T-helper 1 cell treated with Interleukin-12 subunit alpha and Interleukin-12 subunit beta and Interleukin-4 antibody, amounts not matched to agents 30 μg/mL and 1 μg/mL, for 36 hours (primary cell): ENCODE results near the gene PPHLN1.
A peak's percentile ranks its signal among the peaks of the same experiment; 100 is the strongest.
"Not testable (repeated sequence)": the region's sequence is repeated elsewhere in the genome, so short reads cannot be mapped to it uniquely, and the experiment has no call there.

Experiments used
- H3K27ac Mint-ChIP-seq: one replicate; pipeline ENCODE4 v1.8.0; 2021; ENCODE audit warnings: mild to moderate bottlenecking, mixed read lengths
- H3K27me3 Mint-ChIP-seq: one replicate; pipeline ENCODE4 v1.8.0; 2021; ENCODE audit warnings: low read depth, mixed read lengths
- H3K36me3 Mint-ChIP-seq: one replicate; pipeline ENCODE4 v1.8.0; 2021; ENCODE audit warnings: low read depth, mixed read lengths
- H3K4me1 Mint-ChIP-seq: one replicate; pipeline ENCODE4 v1.8.0; 2021; ENCODE audit warnings: low read depth, mixed read lengths
- H3K4me3 Mint-ChIP-seq: one replicate; pipeline ENCODE4 v1.8.0; 2021; ENCODE audit warnings: mild to moderate bottlenecking, moderate library complexity, mixed read lengths
- H3K9me3 Mint-ChIP-seq: one replicate; pipeline ENCODE4 v1.8.0; 2021; ENCODE audit warnings: mixed read lengths

The PPHLN1 gene

DNA sequence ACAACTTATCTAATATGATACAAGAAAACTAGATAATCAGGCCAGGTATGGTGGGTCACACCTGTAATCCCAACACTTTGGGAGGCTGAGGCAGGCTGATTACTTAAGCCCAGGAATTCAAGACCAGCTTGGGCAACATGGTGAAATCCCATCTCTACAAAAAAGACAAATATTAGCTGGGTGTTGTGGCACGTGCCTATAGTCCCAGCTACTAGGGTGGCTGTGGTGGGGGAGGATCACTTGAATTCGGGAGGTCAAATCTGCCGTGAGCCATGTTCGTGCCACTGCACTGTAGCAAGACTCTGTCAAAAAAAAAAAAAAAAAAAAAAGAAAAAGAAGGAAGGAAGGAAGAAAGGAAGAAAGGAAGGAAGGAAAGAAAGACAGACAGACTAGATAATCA is 27.1 kb upstream of the PPHLN1 start:
- H3K4me3 Mint-ChIP-seq: no peak overlapping the region
- no peaks in the 10 kb centered on the region for H3K27me3 Mint-ChIP-seq
- no peak overlapping the region for H3K27ac Mint-ChIP-seq
- H3K36me3 Mint-ChIP-seq: no peaks in the 10 kb centered on the region
- H3K4me1 Mint-ChIP-seq: peaks cover 9% of the 10 kb centered on the region
- H3K9me3 Mint-ChIP-seq: no peaks in the 10 kb centered on the region

DNA sequence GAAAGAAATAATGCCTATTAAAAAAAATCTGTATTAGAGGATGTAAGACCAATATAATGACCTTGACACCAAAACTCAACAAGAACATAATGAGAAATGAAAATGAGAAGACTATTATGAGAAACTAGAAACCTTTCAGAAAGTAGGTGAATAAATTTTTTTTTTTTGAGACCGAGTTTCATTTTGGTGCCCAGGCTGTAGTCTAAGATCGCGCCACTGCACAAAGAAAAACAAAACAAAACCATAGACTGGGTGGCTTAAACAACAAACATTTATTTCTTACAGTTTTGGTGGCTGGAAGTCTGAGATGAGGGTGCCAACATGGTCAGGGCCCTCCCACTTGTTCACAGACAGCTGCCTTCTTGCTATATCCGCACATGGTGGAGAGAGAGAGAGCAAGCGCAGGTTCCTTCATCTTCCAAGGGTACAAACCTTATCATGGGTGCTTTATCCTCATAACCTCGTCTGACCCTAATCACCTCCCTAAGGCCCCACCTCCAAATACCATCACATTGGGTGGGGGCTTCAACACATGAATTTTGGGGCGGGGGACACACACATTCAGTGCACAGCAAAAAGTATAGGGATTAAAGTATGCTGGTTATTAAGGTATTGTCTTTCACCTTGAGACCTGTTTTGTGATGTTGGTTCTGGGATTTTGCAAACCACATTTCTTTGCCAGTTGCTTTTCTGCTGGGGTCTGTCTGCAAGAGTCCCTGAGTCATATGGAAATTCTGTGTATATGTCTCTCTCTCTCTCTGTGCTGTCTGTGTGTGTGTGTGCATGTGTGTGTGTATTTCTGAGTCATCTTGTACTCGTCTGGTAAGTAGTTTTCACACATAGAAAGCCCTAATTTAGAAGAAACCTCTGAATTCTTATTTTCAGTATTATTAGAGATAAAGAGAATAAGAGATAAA is 26.3 kb upstream of the PPHLN1 start:
- Mint-ChIP-seq H3K27ac (peak overlapping the region; percentile 47), H3K27me3 (no peaks in the 10 kb centered on the region), H3K4me1 (peaks cover 9% of the 10 kb centered on the region), H3K4me3 (no peak overlapping the region), H3K36me3 (no peaks in the 10 kb centered on the region), H3K9me3 (no peaks in the 10 kb centered on the region)

DNA sequence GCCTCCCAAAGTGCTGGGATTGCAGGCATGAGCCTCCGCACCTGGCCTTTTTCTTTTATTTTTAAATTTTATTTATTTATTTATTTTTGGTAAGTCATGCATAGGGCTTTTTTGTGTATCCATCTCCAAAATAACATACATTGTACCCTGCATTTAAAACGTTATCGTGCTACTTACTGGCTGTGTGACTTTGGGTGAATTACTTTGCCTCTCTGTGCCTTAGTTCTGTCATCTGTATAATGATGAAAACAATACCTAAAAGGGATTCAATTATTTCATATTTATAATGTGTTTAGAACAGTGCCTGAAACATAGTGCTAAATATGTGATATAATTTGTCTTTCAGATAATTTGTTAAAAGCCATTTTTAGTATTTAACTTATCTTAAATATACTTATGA is 19.7 kb upstream of the PPHLN1 start:
- Mint-ChIP-seq H3K27ac (no peak overlapping the region), H3K4me3 (no peak overlapping the region), H3K36me3 (no peaks in the 10 kb centered on the region), H3K27me3 (no peaks in the 10 kb centered on the region), H3K9me3 (no peaks in the 10 kb centered on the region), H3K4me1 (no peaks in the 10 kb centered on the region)

DNA sequence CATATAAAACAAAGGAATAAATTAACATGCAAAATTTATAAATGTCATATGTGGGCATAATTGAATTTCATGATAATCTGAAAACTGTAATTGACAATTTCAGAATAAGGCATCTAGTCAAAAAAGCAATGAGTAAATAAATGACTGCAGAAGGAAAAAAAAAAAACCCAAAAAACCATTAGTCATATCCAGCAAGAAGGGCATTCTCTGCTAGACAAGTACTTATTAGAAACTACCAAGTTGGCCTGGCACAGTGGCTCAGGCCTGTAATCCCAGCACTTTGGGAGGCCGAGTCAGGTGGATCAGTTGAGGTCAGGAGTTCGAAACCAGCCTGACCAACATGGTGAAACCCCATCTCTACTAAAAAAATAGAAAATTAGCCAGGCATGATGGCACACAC is 17.6 kb upstream of the PPHLN1 start:
- Mint-ChIP-seq H3K4me3 (no peak overlapping the region), H3K27ac (no peak overlapping the region), H3K36me3 (peaks cover 5% of the 10 kb centered on the region), H3K27me3 (no peaks in the 10 kb centered on the region), H3K9me3 (no peaks in the 10 kb centered on the region), H3K4me1 (no peaks in the 10 kb centered on the region)

DNA sequence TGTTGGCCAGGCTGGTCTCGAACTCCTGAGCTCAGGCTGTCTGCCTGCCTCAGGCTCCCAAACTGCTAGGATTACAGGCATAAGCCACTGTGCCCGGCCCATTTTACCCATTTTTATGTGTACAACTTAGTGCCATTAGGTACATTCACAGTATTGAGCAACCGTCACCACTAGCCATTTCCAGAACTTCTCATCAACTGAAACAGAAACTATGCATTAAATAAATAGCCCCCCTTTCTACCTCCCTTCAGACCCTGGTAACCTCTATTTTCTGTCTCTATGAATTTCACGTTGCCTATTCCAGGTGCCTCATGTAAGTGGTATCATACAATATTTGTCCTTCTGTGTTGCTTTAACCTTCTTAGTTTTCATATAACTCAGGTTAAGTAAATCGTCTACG is 16.0 kb upstream of the PPHLN1 start:
- Mint-ChIP-seq H3K36me3 (peaks cover 7% of the 10 kb centered on the region), H3K4me1 (no peaks in the 10 kb centered on the region), H3K27me3 (no peaks in the 10 kb centered on the region), H3K9me3 (no peaks in the 10 kb centered on the region), H3K4me3 (no peak overlapping the region), H3K27ac (no peak overlapping the region)

DNA sequence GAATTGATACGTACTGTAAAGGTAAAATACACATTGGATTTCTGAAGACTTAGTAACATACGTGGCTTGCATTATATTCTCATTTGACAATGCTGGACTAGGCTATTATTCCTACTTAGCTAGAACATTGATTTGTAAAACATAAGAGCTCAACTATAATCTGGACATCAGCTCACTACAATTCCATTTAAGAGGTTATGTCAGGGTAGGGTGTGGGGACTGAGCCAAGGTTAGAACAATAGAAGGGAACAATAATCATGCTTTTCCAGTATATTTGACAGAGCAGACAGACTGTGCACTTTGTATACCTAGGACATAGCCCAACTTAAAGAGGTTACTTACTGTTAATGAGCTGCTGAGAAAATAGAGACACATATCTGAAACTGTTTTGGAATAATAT is 10.9 kb upstream of the PPHLN1 start:
- Mint-ChIP-seq H3K4me3 (no peak overlapping the region), H3K4me1 (no peaks in the 10 kb centered on the region), H3K27me3 (no peaks in the 10 kb centered on the region), H3K9me3 (no peaks in the 10 kb centered on the region), H3K36me3 (peaks cover 18% of the 10 kb centered on the region), H3K27ac (no peak overlapping the region)

DNA sequence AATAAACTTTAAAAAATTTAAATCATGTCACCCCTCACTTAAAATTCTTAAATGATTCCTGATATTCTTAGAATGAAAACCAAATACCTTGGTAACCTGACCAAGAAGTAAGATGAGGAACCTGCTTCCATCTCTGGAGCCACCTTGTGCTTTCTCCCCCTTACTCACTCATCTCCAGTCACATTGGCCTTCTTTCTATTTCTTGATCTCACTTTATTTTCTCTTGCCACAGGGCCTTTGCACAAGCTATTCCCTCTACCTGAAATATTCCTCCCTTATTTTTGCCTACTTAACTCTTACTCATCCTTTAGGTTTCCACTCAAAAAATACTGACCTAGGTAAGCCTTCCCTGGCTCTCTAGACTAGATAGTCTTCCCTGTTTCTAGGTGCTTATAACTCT is 5.2 kb upstream of the PPHLN1 start:
- Mint-ChIP-seq H3K36me3 (peaks cover 27% of the 10 kb centered on the region), H3K9me3 (no peaks in the 10 kb centered on the region), H3K4me3 (no peak overlapping the region), H3K4me1 (peaks cover 3% of the 10 kb centered on the region), H3K27me3 (no peaks in the 10 kb centered on the region), H3K27ac (no peak overlapping the region)

DNA sequence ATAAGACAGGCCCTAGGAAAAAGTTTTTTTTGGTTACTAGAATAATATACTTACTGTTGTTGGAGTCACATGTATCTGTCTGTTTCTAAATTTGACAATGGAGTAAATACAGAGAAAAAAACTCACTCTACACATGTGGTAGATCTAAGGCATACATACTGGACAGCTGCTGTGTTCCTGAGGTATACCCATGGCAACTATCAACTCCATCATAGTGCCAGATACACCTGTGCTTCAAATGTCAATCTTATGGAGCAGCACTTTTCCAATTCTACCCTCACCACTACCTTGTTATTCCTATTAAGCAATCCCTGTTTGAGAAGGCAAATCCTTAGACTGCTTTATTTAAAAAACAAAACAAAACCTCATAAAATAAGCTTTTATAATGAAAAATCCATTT is 3.4 kb upstream of the PPHLN1 start:
- Mint-ChIP-seq H3K36me3 (peaks cover 26% of the 10 kb centered on the region), H3K4me1 (peaks cover 13% of the 10 kb centered on the region), H3K4me3 (no peak overlapping the region), H3K27me3 (no peaks in the 10 kb centered on the region), H3K9me3 (no peaks in the 10 kb centered on the region), H3K27ac (no peak overlapping the region)

DNA sequence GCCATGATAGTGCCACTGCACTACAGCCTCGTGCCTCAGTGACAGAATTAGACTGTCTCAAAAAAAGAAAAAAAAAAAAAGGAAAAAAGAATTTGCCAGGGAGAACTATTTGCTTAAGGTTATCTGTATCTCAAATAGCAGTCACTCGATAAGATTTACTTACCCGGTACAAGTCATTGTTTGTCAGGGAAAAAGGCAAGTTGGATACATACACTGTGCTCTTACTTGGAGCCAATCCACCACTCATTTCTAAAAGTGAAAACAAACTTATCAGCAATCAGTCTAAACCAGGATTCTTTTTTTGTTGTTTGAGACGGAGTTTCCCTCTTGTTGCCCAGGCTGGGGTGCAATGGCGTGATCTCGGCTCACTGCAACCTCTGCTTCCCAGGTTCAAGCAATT is 2.1 kb upstream of the PPHLN1 start:
- peaks cover 22% of the 10 kb centered on the region for H3K4me1 Mint-ChIP-seq
- no peak overlapping the region for H3K27ac Mint-ChIP-seq
- no peaks in the 10 kb centered on the region for H3K9me3 Mint-ChIP-seq
- peaks cover 25% of the 10 kb centered on the region for H3K36me3 Mint-ChIP-seq
- no peaks in the 10 kb centered on the region for H3K27me3 Mint-ChIP-seq
- H3K4me3 Mint-ChIP-seq: no peak overlapping the region

DNA sequence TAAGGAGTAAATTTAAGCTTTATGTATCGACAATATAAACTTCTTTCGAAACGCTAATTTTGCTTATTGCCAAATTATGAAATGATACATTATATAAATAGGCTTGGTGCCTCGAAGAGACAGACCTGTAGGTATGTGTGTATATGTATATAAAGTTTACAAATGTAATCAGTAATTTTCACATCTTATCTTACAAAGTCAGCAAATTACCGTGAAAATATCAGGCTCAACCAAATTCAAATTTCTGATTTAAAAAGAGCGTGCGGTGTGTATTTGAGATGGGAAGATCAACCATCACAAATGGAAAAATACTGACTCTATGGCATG is 678 bp upstream of the PPHLN1 start:
- Mint-ChIP-seq H3K36me3 (peaks cover 22% of the 10 kb centered on the region), H3K27me3 (no peaks in the 10 kb centered on the region), H3K4me1 (peaks cover 26% of the 10 kb centered on the region), H3K9me3 (no peaks in the 10 kb centered on the region), H3K4me3 (peak overlapping the region; percentile 99), H3K27ac (peak overlapping the region; percentile 99)

DNA sequence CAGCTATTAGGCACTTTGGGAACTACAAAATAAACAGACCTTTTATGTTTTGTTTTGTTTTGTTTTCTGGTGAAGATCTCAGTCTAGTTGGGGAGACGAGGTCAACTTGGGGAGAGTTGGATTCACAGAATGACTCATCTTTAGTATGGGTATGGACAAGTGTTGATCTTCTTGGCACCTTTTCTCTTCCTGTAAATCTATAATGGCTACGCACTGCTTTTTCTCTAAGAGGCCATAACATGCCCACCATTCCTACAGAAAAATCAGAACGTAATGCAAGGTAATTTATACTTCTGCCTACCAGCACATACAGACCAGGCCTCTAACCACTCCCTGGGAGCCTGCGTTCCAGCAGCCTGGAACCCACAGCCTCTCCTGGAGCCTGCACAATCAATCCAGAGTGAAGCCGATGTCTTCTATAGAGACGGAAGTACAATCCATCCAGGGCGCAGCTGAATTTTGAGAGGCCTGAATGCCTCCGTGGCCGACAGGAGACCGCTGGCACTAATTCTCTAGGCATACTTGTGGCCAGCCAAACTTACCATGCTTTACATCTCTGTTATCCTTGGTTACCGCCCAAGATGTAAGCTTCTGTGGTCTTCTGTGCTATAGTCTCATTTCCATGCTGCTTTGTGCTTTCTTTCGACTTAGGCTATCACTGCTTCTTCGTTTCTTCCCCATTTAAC is 717 bp downstream of the PPHLN1 start:
- no peaks in the 10 kb centered on the region for H3K9me3 Mint-ChIP-seq
- no peaks in the 10 kb centered on the region for H3K27me3 Mint-ChIP-seq
- H3K27ac Mint-ChIP-seq: peak overlapping the region; percentile 99
- peaks cover 34% of the 10 kb centered on the region for H3K4me1 Mint-ChIP-seq
- H3K4me3 Mint-ChIP-seq: peak overlapping the region; percentile 99
- peaks cover 12% of the 10 kb centered on the region for H3K36me3 Mint-ChIP-seq

DNA sequence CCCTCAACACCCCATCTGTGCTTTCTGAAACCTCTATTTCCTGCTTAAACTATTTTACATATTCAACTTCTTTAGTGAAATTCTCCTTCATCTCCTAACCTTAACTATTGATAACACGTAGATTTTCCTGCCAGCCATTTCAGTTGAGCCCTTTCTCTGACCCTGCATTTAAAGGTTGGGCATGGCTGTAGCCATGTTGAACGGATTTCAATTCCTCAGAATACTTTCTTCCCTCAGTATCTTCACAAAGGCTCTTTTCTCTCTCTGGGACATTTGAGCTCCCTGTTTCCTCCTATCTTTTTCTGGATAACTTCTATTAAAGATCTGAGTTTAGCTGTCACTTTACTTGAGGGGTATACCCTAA is 1.2 kb downstream of the PPHLN1 start:
- Mint-ChIP-seq H3K4me3 (peak overlapping the region; percentile 99), H3K9me3 (no peaks in the 10 kb centered on the region), H3K36me3 (peaks cover 11% of the 10 kb centered on the region), H3K27me3 (no peaks in the 10 kb centered on the region), H3K4me1 (peaks cover 38% of the 10 kb centered on the region), H3K27ac (peak overlapping the region; percentile 99)

DNA sequence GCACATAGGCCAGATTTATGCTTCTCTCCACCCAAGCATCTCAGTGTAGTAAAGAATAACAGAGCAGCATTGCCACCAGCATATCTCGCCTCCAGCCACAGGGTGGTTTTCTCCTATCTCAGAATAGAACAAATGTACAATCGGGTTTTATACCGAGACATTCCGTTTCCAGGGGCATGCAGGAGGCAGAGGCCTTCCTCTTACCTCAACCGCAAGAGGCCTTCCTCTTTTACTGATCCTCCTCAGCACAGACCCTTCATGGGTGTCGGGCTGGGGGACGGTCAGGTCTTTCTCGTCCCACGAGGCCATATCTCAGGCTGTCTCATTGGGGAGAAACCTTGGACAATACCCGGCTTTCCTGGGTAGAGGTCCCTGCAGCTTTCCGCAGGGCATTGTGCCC is 4.1 kb downstream of the PPHLN1 start:
- H3K4me1 Mint-ChIP-seq: peaks cover 45% of the 10 kb centered on the region
- not testable (repeated sequence) for H3K27me3 Mint-ChIP-seq, H3K4me3 Mint-ChIP-seq, H3K36me3 Mint-ChIP-seq, H3K27ac Mint-ChIP-seq, H3K9me3 Mint-ChIP-seq

DNA sequence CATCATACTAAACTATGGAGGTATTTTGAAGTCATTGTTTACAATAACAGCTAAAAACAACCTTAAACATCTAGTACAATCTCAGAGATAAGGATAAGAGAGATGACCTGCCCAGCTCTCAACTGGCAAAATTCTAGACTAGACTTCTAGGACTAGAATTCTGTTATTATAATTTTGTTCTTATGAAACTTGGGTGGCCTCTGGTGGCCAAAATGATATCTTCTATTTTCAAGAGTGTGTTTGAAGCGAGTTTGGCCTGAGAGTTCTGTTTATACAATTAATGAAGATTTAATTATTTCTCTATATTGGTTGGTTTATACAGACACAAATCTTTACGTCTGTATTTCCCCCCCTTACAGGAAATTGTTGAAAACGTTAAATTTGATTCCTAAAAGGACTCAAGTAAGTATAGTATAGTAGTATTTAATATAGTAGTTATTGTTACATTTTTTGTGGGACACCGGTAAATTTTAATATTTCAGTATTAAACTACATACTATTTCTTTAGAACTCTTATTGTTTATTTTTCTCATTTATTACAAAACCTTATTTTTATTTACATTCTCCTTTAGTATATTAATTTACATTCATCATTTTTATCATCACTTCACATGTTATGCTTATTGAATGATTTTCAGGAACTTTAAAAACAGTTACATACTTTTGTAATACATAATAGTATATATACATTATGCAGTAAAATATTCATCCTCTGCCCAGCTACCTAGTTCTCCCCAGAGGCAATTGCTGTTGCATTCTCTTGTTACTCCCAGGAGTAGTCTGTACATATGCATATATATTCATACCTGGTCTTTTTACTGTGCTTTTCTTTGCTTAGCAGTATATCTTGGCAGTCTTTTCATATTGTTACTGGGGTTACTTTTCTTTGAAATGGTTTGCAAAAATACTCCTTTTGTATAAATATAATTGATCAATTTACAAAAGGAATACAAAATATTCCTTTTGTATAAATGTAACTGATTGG is 6.6 kb downstream of the PPHLN1 start:
- Mint-ChIP-seq H3K27me3 (no peaks in the 10 kb centered on the region), H3K4me1 (peaks cover 34% of the 10 kb centered on the region), H3K9me3 (no peaks in the 10 kb centered on the region), H3K36me3 (peaks cover 9% of the 10 kb centered on the region), H3K27ac (no peak overlapping the region), H3K4me3 (no peak overlapping the region)
